HG02588 (cell line): Measurements from ENCODE around the gene CGRRF1.

ENCODE experiments used
- ATAC-seq: cut with Tn5 transposase; IDR thresholded peaks from one replicate; pipeline ENCODE4 v1.9.1; 2021; ENCODE audit warnings: mild to moderate bottlenecking, moderate library complexity; ENCODE audit not compliant: unreplicated experiment

The CGRRF1 gene

GRCh38 chr14:54509546-54510501 lies at the start of gene CGRRF1:
CGRRF1 (plus strand) TSS chr14:54509906; CDS start chr14:54509960, 54 bp downstream.
- peak; percentile 97 for ATAC-seq

GRCh38 chr14:54462048-54462447 lies 47.7 kb upstream of the CGRRF1 start:
- no peak for ATAC-seq

- no peak for ATAC-seq
Measured at GRCh38 chr14:54465654-54466053, 44.1 kb upstream of the CGRRF1 start.

- ATAC-seq, result no peak
Measured at GRCh38 chr14:54467280-54467679, 42.4 kb upstream of the CGRRF1 start.

GRCh38 chr14:54470701-54471100 lies 39.0 kb upstream of the CGRRF1 start:
- no peak for ATAC-seq

- no peak for ATAC-seq
Measured at GRCh38 chr14:54471641-54472040, 38.1 kb upstream of the CGRRF1 start.

- ATAC-seq, result no peak
Measured at GRCh38 chr14:54472315-54472714, 37.4 kb upstream of the CGRRF1 start.

GRCh38 chr14:54474232-54474793 lies 35.4 kb upstream of the CGRRF1 start:
- no peak for ATAC-seq

- no peak for ATAC-seq
Measured at GRCh38 chr14:54475187-54475899, 34.4 kb upstream of the CGRRF1 start.

- no peak for ATAC-seq
Measured at GRCh38 chr14:54475911-54476310, 33.8 kb upstream of the CGRRF1 start.

GRCh38 chr14:54478636-54479215 lies 31.0 kb upstream of the CGRRF1 start:
- no peak for ATAC-seq

GRCh38 chr14:54480830-54481562 lies 28.7 kb upstream of the CGRRF1 start:
- ATAC-seq, result no peak

- no peak for ATAC-seq
Measured at GRCh38 chr14:54481695-54482094, 28.0 kb upstream of the CGRRF1 start.

GRCh38 chr14:54483073-54483745 lies 26.5 kb upstream of the CGRRF1 start:
- ATAC-seq, result no peak

GRCh38 chr14:54483846-54484245 lies 25.9 kb upstream of the CGRRF1 start:
- ATAC-seq, result no peak

GRCh38 chr14:54486685-54487084 lies 23.0 kb upstream of the CGRRF1 start:
- ATAC-seq, result no peak

- no peak for ATAC-seq
Measured at GRCh38 chr14:54487771-54488170, 21.9 kb upstream of the CGRRF1 start.

GRCh38 chr14:54488318-54488645 lies 21.4 kb upstream of the CGRRF1 start:
- no peak for ATAC-seq

GRCh38 chr14:54488646-54489317 lies 20.9 kb upstream of the CGRRF1 start, which contains the start of gene GMFB:
GMFB (minus strand) TSS chr14:54488980; CDS start chr14:54488927, 53 bp downstream.
- ATAC-seq, result peak; percentile 95

GRCh38 chr14:54489318-54489683 lies 20.4 kb upstream of the CGRRF1 start:
- no peak for ATAC-seq
